OCI-LY1 (cell line): Measurements from ENCODE around the gene PICALM.

Experiments
- H2AFZ ChIP-seq: fragments of 200-600 bp; sonication (generic), shearing (Covaris generic); 2 replicates; pipeline ENCODE4 v1.6.0; 2014; ENCODE audit warnings: antibody characterized with exemption, mild to moderate bottlenecking, low read length
- H3F3A ChIP-seq: fragments of 200-600 bp; sonication (generic), shearing (Covaris generic); 2 replicates; pipeline ENCODE4 v1.6.0; 2014; ENCODE audit warnings: mild to moderate bottlenecking, antibody characterized with exemption, low read length, moderate library complexity; ENCODE audit not compliant: insufficient read depth
- H3K27ac ChIP-seq: fragments of 200-600 bp; sonication (generic); 2 replicates; pipeline ENCODE4 v1.5.1; 2014; ENCODE audit warnings: low read length, mixed run types, mild to moderate bottlenecking, low read depth; ENCODE audit not compliant: poor library complexity, severe bottlenecking
- H3K27me3 ChIP-seq: fragments of 200-600 bp; sonication (generic); 2 replicates; pipeline ENCODE4 v1.6.0; 2014; ENCODE audit warnings: antibody characterized with exemption, mild to moderate bottlenecking, low read length, moderate library complexity; ENCODE audit not compliant: insufficient read depth
- H3K36me3 ChIP-seq: fragments of 200-600 bp; sonication (generic); 2 replicates; pipeline ENCODE4 v1.6.1; 2014; ENCODE audit warnings: mild to moderate bottlenecking, antibody characterized with exemption, low read length, moderate library complexity, mixed read lengths; ENCODE audit not compliant: insufficient read depth
- H3K4me1 ChIP-seq: fragments of 200-600 bp; sonication (generic); 2 replicates; pipeline ENCODE4 v1.5.1; 2014; ENCODE audit warnings: mild to moderate bottlenecking, low read length, moderate library complexity; ENCODE audit not compliant: insufficient read depth, severe bottlenecking
- H3K4me2 ChIP-seq: fragments of 200-600 bp; sonication (generic), shearing (Covaris generic); 2 replicates; pipeline ENCODE4 v1.6.1; 2014; ENCODE audit warnings: low read length
- H3K4me3 ChIP-seq: fragments of 200-600 bp; sonication (generic); 2 replicates; pipeline ENCODE4 v1.5.1; 2014; ENCODE audit warnings: low read length, low read depth, mild to moderate bottlenecking, mixed read lengths; ENCODE audit not compliant: poor library complexity, severe bottlenecking
- H3K79me2 ChIP-seq: fragments of 200-600 bp; shearing (Covaris generic); 2 replicates; pipeline ENCODE4 v1.6.1; 2016; ENCODE audit warnings: mixed run types, low read length, mixed read lengths; ENCODE audit not compliant: insufficient read depth
- H3K9ac ChIP-seq: fragments of 200-600 bp; sonication (generic), shearing (Covaris generic); 2 replicates; pipeline ENCODE4 v1.6.1; 2014; ENCODE audit warnings: mild to moderate bottlenecking, low read length, mixed read lengths
- H3K9me2 ChIP-seq: fragments of 200-600 bp; sonication (generic), shearing (Covaris generic); 2 replicates; pipeline ENCODE4 v1.6.1; 2014; ENCODE audit warnings: low read depth, mild to moderate bottlenecking, low read length, mixed read lengths
- H3K9me3 ChIP-seq: fragments of 200-600 bp; shearing (Covaris generic); 2 replicates; pipeline ENCODE4 v1.6.1; 2014; ENCODE audit warnings: low read length, mixed read lengths
- H4K20me1 ChIP-seq: fragments of 200-600 bp; sonication (generic), shearing (Covaris generic); 2 replicates; pipeline ENCODE4 v1.6.0; 2016; ENCODE audit warnings: mild to moderate bottlenecking, low read length; ENCODE audit not compliant: insufficient read depth
- EZH2 ChIP-seq: fragments of 200-600 bp; sonication (generic), shearing (Covaris generic); IDR thresholded peaks from 2 replicates; pipeline ENCODE4 v1.8.0; 2017; ENCODE audit warnings: borderline replicate concordance, mixed run types, mild to moderate bottlenecking, antibody characterized with exemption, low read length, moderate library complexity, mixed read lengths
- TF ChIP-seq, protein P1 (sequence below): fragments of 200-600 bp; sonication (generic), shearing (Covaris generic); IDR thresholded peaks from 2 replicates; pipeline ENCODE4 v1.5.1; 2017; ENCODE audit warnings: mild to moderate bottlenecking, antibody characterized with exemption, low read length, moderate library complexity, mixed read lengths

PICALM gene

DNA sequence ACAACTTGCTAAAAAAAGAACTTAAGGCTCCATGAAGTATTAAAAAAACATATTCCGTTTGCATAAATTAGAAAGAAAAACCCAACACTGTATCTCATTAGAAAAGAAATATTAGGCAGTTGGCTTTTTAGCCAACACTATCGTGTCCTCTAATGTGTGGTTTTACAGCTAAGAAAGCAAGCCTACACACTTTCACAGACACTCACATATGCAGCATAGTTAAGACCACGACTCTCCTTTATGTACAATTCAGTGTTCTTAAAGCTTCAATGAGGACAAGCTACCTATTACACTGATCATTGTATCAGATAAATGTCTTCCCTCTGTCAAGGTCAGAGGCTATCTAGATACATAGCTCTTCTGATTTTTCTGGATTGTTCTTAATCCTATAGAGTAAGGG is 80.1 kb downstream of the PICALM start:
- Histone ChIP-seq H4K20me1 (no peaks in the 10 kb centered on the region), H3K9ac (no peak overlapping the region), H3K9me2 (no peaks in the 10 kb centered on the region), H3K4me1 (no peaks in the 10 kb centered on the region), H3K4me3 (no peak overlapping the region), H3K9me3 (no peaks in the 10 kb centered on the region), H3K4me2 (no peak overlapping the region), H2AFZ (no peak overlapping the region), H3K36me3 (peaks cover 87% of the 10 kb centered on the region), H3K27ac (no peak overlapping the region), H3K27me3 (no peaks in the 10 kb centered on the region), H3F3A (no peaks in the 10 kb centered on the region), H3K79me2 (no peaks in the 10 kb centered on the region)
- TF ChIP-seq EZH2, result no peak
- TF ChIP-seq, protein P1, sequence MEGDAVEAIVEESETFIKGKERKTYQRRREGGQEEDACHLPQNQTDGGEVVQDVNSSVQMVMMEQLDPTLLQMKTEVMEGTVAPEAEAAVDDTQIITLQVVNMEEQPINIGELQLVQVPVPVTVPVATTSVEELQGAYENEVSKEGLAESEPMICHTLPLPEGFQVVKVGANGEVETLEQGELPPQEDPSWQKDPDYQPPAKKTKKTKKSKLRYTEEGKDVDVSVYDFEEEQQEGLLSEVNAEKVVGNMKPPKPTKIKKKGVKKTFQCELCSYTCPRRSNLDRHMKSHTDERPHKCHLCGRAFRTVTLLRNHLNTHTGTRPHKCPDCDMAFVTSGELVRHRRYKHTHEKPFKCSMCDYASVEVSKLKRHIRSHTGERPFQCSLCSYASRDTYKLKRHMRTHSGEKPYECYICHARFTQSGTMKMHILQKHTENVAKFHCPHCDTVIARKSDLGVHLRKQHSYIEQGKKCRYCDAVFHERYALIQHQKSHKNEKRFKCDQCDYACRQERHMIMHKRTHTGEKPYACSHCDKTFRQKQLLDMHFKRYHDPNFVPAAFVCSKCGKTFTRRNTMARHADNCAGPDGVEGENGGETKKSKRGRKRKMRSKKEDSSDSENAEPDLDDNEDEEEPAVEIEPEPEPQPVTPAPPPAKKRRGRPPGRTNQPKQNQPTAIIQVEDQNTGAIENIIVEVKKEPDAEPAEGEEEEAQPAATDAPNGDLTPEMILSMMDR, result no peak

DNA sequence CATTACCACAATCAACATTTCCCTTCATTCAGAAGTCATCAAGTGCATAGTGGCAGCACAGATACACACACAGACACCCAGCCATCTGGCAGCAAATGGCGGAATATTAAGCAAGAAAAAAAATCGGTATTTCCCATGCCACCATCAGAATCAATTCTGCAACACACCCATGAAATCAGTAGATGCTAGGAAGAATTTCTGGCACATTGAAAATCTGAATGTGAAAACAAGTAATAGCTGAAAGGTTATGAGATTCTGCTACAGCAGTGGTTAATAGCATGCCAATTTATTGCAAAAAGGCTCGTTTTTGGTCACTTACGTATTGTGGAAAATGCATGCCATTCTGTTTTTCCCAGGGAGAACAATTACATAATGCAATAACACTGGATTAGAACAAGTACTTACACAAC is 91.1 kb downstream of the PICALM start:
- no peaks in the 10 kb centered on the region for H4K20me1 ChIP-seq
- H3K9me2 ChIP-seq, result no peaks in the 10 kb centered on the region
- H2AFZ ChIP-seq, result no peak overlapping the region
- no peaks in the 10 kb centered on the region for H3K27me3 ChIP-seq
- no peak overlapping the region for H3K4me2 ChIP-seq
- H3K79me2 ChIP-seq, result no peaks in the 10 kb centered on the region; the same call in 1 of the 2 replicates
- TF ChIP-seq, protein P1, result no peak
- no peak for TF ChIP-seq EZH2
- no peak overlapping the region for H3K4me3 ChIP-seq
- H3K36me3 ChIP-seq, result peaks cover 88% of the 10 kb centered on the region
- no peaks in the 10 kb centered on the region for H3K9me3 ChIP-seq
- H3K4me1 ChIP-seq, result no peaks in the 10 kb centered on the region
- H3K9ac ChIP-seq, result no peak overlapping the region
- no peak overlapping the region for H3K27ac ChIP-seq
- H3F3A ChIP-seq, result no peaks in the 10 kb centered on the region

DNA sequence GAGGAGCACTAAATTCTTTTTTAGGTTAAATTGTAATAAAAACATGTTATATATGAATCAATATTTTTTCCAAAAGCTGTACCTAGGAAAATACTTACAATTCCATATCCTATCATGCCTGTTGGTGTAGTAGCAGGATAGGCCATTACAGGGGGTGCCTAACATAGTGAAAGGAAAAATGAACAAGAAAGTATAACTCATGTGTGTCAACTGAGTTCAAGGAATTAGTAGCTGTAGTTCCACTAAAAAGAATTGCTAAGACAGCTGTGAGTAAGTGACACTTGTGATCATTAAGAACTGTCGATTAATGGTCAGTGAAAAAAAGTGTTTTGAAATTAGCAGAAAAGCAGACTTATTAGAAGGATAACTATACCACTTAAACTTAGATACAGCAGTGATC is 92.4 kb downstream of the PICALM start:
- H3K9me2 ChIP-seq, result no peaks in the 10 kb centered on the region
- no peak overlapping the region for H3K4me2 ChIP-seq
- H3K4me1 ChIP-seq, result no peaks in the 10 kb centered on the region
- H3F3A ChIP-seq, result no peaks in the 10 kb centered on the region
- no peaks in the 10 kb centered on the region; the same call in 1 of the 2 replicates for H3K79me2 ChIP-seq
- TF ChIP-seq EZH2, result no peak
- TF ChIP-seq, protein P1, result no peak
- H3K36me3 ChIP-seq, result peaks cover 93% of the 10 kb centered on the region
- no peak overlapping the region for H3K9ac ChIP-seq
- no peak overlapping the region for H3K4me3 ChIP-seq
- no peaks in the 10 kb centered on the region for H3K27me3 ChIP-seq
- H3K9me3 ChIP-seq, result no peaks in the 10 kb centered on the region
- no peak overlapping the region for H3K27ac ChIP-seq
- H4K20me1 ChIP-seq, result no peaks in the 10 kb centered on the region
- H2AFZ ChIP-seq, result no peak overlapping the region
